ENCODE measurements around the gene CCDC177.
"Not testable (repeated sequence)": the region's sequence is repeated elsewhere in the genome, so short reads cannot be mapped to it uniquely, and the experiment has no call there.

The CCDC177 gene

DNA sequence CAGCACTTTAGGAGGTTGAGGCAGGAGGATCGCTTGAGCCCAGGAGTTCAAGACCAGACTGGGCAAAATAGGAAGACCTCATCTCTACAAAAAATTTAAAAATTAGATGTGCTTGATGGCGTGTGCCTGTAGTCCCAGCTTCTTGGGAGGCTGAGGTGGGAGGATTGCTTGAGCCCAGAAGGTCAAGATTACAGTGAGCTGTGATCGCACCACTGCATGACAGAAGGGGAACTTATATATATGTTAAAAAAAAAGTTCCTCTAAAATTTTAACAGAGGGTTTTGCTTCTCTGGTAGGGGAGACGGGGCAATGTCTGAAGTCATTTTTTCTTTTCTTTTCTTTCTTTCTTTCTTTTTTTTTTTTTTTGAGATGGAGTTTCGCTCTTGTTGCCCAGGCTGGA is 24.8 kb upstream of the CCDC177 start:
- not testable (repeated sequence) for FAIRE-seq

DNA sequence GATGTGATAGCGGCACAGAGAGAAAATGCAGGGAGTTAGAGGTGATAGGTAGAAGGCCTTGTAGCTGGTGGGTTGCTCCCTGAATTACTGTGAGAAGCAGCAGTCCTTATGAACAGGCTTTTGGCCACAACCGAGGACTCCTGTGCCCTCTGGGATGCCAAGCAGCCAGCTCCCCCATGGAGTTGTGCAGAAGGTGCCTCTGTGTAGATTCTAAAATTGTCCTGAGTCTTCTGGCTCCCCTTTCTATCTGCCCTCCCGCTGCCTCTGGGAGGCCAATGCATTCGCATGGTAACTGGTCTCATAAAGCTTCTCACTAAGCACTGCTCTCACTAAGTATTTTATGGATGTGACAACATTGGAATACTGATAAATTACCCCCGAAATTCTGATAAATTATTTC is 20.7 kb upstream of the CCDC177 start:
- FAIRE-seq: no peak

DNA sequence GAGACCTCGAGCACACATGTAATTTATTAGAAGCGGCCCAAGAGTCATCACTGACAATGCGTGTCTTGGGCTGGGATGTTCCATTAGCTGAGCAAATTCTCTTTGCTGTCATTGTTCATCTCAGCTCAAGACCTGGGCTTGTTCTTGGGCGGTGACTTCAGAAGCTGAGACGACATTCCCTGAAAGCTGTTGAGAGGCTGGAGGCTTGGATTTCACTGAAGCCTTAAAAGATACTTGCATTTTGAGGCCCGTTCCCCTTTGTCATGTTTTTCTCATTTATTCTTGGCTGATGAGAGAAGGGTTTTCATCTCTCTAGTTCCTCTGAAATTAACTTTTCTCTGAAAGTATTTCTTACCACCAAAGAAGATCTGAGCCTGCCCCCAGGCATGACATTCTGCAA is 20.2 kb upstream of the CCDC177 start:
- no peak for FAIRE-seq

GRCh38 chr14:69593018-69593677 is 18.5 kb upstream of the CCDC177 start:
- FAIRE-seq: no peak

DNA sequence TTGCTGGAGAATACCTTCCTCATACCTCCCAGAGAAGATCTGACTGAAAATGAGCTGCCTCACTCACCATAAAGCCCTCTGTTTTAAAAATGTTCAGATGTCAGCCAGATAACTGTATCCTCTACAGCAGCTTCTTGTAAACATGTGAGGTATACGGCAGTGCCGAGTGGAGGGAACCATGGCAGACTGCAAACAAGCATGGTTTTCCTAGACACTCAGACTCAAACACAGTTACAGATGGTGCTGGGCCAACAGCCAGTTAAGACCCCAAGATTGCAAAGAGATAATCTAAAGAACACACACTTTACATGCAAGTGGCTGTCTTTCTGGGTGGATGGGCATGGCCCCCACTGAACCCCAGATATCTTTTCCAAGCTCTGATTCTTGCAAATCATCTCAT is 16.6 kb upstream of the CCDC177 start:
- no peak for FAIRE-seq

DNA sequence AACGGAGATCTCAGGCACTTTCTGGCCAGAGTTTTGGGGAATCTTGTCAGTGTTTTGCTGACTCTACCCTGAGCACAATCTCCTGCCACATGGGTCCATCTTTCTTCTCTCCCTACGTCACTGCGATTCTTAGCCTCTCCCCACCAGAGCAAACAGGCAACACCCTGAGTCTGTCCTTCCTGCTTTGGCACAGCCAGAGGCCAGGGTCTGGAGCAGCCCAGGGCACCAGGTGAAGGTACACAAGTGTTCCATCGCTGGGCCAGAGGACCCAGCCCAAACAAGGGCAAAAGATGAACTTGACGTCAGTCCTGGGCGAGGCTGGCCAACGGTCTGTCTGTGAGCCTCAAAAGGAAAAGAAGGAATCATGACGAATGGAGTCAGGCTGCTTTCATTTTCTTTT is 12.7 kb upstream of the CCDC177 start:
- no peak for FAIRE-seq

GRCh38 chr14:69586404-69586803 is 11.7 kb upstream of the CCDC177 start:
- FAIRE-seq: no peak

GRCh38 chr14:69584389-69584788 is 9.7 kb upstream of the CCDC177 start:
- FAIRE-seq: no peak

DNA sequence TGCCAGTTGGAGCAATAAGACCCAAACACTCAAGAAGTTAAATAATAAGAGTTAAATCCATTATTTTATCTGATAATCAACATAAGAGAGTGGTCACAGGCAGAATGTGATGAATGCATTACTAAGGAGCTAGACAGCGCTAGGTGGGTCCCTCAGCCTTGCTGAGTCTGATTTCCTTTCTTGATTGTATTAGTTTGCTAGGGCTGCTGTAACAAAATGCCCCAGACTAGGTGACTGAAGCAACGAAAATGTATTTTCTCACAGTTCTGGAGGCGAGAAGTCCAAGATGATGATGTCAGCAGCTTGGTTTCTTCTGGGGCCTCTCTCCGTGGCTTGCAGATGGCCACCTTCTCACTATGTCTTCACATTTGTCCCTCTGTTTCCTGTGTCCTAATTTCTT is 8.2 kb upstream of the CCDC177 start:
- no peak for FAIRE-seq

GRCh38 chr14:69582212-69582611 is 7.5 kb upstream of the CCDC177 start:
- no peak for FAIRE-seq

GRCh38 chr14:69581316-69581935 is 6.8 kb upstream of the CCDC177 start:
- FAIRE-seq: no peak

GRCh38 chr14:69580009-69580577 is 5.4 kb upstream of the CCDC177 start:
- FAIRE-seq: no peak

DNA sequence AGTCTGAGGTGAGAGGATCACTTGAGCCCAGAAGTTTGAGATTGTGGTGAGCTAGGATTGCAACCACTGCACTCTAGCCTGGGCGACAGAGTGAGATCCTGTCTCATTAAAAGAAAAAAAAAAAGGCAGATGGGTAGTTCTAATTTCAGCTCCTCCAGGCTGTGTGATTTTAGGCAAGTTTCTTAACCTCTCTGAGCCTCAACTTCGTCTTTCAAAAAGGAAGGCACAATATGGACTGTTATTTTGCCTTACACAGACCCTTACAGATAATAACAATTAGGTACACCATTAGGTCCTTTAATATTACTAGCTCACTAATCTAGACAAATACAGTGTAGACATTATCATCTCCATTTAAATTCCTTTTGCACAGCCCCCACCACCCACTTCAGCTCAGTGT is 4.8 kb upstream of the CCDC177 start:
- FAIRE-seq: no peak

DNA sequence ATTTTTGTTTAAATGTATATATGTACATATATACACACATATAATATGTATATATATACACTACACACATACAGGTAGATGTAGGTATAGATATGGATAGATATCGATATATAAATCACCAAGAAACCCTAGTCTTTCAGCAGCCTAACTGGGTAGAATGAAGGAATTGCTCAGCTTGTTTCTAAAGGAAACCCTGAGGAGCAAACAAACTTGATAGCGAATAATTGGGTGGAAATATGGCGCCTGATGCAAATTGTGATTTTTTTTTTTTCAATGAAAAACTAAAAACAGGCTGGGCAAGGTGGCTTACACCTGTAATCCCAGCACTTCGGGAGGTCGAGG is 254 bp upstream of the CCDC177 start:
- peak; percentile 80 for FAIRE-seq

DNA sequence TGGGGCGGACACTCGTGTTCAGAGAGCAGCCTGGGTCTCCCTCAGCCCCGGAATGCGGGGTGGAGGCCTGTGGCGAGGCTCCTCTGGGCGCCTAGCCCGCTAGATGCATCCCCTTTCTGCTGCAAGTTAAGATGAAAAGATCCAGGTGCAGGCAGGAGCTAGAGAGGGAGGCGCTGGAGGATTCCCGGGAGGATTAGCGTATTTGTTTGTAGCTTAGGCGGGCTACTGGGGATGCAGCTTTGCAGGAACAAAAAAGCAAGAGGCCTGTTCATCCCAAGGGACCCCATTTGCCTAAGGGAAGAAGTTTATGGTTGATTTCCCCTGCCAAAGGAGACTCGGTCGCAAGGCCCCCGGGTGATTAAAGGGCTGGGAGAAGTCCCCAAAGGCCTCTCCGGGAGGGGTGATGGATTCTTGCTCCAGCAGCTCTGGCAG is 824 bp downstream of the CCDC177 start:
- FAIRE-seq: no peak

- FAIRE-seq: no peak
These were observed 1.4 kb downstream of the CCDC177 start for GRCh38 chr14:69573205-69573830.

DNA sequence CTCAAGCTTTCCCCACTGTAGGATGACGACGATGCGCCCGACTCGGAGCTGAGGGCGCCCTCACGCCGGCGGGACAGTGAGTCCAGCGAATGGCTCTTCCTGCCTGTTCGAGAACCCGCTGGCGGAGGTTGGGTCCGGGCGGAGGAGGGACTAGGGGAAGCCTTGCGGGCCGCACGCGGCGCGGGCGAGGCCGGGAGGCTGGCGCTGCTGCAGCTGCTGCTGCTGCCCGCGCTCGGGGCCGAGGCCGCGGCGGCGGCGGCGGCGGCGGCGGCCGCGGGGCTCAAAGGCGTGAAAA is 1.9 kb downstream of the CCDC177 start:
- FAIRE-seq: no peak

DNA sequence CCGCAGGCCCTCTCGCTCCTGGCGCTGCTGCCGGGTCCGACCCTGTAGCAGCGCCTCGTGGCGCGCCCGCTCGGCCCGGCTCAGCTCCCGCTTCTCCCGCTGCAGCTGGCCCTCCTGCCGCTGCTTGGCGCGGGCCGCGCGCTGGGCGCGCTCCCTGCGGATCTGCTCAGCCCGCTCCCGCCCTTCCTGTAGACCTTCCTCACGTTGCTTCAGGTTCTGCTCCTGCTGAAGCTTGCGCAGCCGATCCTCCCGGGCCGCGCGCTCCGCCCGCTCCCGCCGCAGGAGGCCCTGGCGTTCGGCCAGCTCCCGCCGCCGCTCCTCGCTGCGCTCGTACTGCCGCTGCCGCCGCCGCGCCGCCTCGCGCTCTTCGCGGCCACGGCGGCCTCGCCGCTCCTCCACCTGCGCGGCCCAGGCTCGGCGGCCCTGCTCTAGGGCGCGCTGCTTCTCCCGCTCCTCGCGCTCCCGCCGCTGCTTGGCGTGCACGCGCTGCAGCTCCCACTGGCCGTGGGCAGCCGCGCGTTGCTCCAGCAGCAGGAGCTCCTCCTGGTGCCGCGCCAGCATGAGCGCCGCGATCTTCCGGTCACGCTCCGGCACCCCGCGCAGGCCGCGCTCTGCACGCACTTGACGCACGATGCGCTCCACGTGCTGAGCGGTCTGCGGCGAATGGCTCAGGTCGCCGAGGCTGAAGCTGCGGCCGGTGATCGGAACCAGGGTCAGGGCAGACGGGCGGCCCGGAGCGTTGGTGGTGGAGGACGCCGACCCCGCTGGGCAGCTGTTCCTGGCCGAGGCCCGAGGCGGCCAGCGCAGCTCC is 2.4 kb downstream of the CCDC177 start:
- FAIRE-seq: no peak

DNA sequence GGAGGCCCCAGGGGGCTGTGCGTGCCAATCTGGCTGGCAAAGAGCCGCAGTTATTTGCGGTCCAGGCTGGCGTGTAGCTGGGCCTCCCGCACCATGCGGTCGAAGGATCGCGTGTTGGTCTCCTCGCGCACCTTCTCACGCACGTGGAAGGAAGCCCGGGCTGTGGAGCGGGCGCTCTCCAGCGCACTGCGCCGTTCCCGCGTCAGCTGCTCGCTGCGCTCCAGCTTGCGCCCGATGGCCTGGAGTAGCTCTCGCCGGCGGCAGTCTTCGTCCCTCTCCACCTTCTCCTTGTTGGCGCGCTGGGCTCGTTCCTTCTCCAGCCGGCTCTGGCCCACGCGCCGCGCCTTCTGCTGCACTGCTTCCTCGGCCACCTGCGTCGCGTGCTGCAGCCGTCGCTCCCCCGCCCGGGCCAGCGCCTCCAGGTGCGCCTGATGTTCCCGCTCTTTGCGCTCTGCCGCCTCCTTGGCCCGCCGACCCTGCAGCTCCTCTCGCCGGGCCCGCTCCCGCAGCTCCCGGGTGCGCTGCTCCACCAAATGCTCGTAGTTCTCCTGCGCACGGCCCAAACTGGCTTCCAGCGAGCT is 3.1 kb downstream of the CCDC177 start:
- FAIRE-seq: no peak

DNA sequence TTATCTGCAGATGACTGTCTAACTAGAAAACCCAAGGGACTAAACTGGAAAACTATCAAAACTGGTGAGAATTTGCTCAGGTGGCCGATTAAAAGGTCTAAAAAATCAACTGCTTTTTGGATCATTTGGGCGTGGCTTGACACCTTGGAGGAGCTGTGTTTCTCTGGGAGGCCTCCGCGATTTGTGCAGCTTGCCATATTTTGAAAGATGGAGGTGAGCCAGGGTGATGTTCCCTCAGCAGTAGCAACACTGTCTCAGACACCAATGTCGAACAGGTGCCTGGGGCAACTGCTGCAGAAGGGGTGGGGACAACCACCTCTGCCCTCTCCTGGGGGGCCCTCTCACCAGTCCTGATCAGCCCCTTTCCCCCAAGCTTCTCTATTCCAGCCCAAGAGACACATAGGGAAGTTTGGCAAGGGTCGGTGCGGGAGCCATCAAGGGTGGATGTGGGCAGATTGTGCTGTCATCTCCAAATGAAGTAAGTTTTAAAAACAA is 3.8 kb downstream of the CCDC177 start:
- no peak for FAIRE-seq

DNA sequence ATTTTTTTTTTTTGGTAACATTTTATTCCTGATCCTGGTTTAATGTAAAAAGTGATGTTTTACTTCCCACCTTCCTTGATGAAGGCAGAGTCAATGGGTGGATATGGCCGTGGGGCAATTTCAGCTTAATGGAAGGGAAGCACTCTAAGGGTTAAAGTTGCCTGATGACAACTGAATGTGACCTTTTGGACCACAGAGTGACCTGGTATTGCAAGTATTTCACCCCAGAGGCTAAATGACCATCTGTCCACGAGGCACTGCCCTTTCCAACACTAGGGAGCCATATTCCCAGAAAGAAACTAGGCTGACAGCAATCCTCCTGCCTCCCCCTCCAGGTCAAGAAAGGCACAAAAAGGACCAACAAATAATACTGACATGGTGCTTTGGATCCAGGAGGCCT is 4.8 kb downstream of the CCDC177 start:
- no peak for FAIRE-seq

DNA sequence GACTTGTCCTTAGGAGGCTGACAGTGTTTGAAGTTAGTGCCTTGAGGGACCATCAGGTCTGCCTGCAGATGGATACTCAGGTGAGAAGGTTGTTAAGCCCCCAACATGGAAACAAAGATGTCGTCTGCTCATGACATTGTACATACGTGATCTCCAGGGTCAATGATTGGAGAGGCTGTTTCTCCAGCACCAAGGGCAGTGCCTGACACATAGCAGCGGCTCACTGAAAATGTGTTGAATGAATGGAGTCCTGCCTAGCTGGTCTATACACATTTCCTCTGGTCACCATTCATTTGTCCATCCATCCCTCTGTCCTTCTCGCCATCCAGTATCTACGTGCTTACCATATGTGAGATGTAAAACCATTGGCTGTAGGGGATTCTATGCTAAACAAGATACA is 7.1 kb downstream of the CCDC177 start:
- FAIRE-seq: no peak

GRCh38 chr14:69561893-69562292 is 12.8 kb downstream of the CCDC177 start:
- FAIRE-seq: no peak

Data from A204.1 (cell line).